ENCODE data around the gene ZNF227. TPM values are rescaled to one million over a fixed set of nuclear protein-coding genes. Genes with fewer than 3 reads are reported as not detected.

The ZNF227 gene
- total RNA-seq, 1 experiment from 2014 or later: 15.4 TPM

- in situ Hi-C loops (cut with HindIII; ENCODE audit: low pct_unique_long_range_greater_than_20kb, low sequenced_read_pairs) (no loop called here), intact Hi-C loops (cut with micrococcal nuclease; ENCODE audit: unreplicated experiment) (no loop called here)
- Histone ChIP-seq H3K9me3 (ENCODE audit: control insufficient read depth, insufficient read depth, low read depth, low read length) (no peaks in the 10 kb centered on the region), H3K27ac (ENCODE audit: low read length) (no peak overlapping the region), H3K27me3 (ENCODE audit: control insufficient read depth, insufficient read depth, low read length) (no peaks in the 10 kb centered on the region), H3K4me3 (ENCODE audit: low read depth in 2 of 2, low read length in 2 of 2) (no peak overlapping the region), H3K4me1 (ENCODE audit: control insufficient read depth, insufficient read depth, low read length) (no peaks in the 10 kb centered on the region), H3K36me3 (ENCODE audit: control insufficient read depth, insufficient read depth, low read length) (no peaks in the 10 kb centered on the region; the same call in 1 of the 2 replicates)
- ChIA-PET POLR2A (no interaction called here), CTCF (no interaction called here)
- no peak for ATAC-seq
- no TSS peak for BruUV-seq (replicated peaks)
- TF ChIP-seq CTCF (IDR thresholded peaks at IDR 0.05) (no peak), REST (IDR thresholded peaks at IDR 0.05; ENCODE audit: insufficient read depth in 1 of 2, low read depth in 2 of 2, low read length in 1 of 2) (no peak), SIN3A (IDR thresholded peaks at IDR 0.05; ENCODE audit: borderline replicate concordance, insufficient read depth, low read depth, low read length) (no peak)
- no peak for DNase-seq (ENCODE audit: low read depth, low spot score)
Observed at GRCh38 chr19:44192127-44192526, 20.2 kb upstream of the ZNF227 start.

- Histone ChIP-seq H3K9me3 (ENCODE audit: control insufficient read depth, insufficient read depth, low read depth, low read length) (no peaks in the 10 kb centered on the region), H3K36me3 (ENCODE audit: control insufficient read depth, insufficient read depth, low read length) (no peaks in the 10 kb centered on the region; the same call in 1 of the 2 replicates), H3K4me1 (ENCODE audit: control insufficient read depth, insufficient read depth, low read length) (no peaks in the 10 kb centered on the region), H3K4me3 (ENCODE audit: low read depth in 2 of 2, low read length in 2 of 2) (no peak overlapping the region), H3K27me3 (ENCODE audit: control insufficient read depth, insufficient read depth, low read length) (no peaks in the 10 kb centered on the region), H3K27ac (ENCODE audit: low read length) (no peak overlapping the region)
- TF ChIP-seq REST (IDR thresholded peaks at IDR 0.05; ENCODE audit: insufficient read depth in 1 of 2, low read depth in 2 of 2, low read length in 1 of 2) (no peak), SIN3A (IDR thresholded peaks at IDR 0.05; ENCODE audit: borderline replicate concordance, insufficient read depth, low read depth, low read length) (no peak), POLR2AphosphoS5 (IDR thresholded peaks at IDR 0.05; ENCODE audit: low read depth, low read length) (no peak), TCF7L2 (IDR thresholded peaks at IDR 0.05; ENCODE audit: low read depth, low read length) (no peak), CTCF (IDR thresholded peaks at IDR 0.05) (no peak)
- BruUV-seq (replicated peaks): no TSS peak
- intact Hi-C loops (cut with micrococcal nuclease; ENCODE audit: unreplicated experiment) (no loop called here), in situ Hi-C loops (cut with HindIII; ENCODE audit: low pct_unique_long_range_greater_than_20kb, low sequenced_read_pairs) (no loop called here)
- CTCF ChIA-PET: no interaction called here
- POLR2A ChIA-PET: no interaction called here
- ATAC-seq (no peak), DNase-seq (ENCODE audit: low read depth, low spot score) (no peak)
Observed at GRCh38 chr19:44196772-44197171, 15.6 kb upstream of the ZNF227 start.
